Measurements from ENCODE around the gene SYNPR.

SYNPR gene

DNA sequence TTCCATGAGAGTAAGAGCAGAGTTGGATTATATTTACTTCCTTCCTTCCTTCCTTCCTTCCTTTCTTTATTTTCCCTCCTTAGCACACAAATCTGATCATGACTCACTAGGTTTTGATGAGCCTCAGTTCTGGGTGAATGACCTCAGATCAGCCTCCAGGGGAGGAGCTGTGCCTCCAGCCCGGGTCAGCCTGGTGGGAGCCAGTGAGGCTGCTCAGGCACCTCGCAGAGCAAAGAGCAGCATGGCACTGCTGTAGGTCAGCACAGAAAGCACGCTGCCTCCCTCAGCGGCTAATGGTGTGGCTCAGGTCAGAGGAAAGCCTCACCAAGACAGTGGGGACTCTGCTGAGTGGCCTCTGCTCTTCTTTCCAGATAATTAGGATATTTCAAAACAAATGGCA lies 108.5 kb downstream of the SYNPR start:
- no peak for DNase-seq

DNA sequence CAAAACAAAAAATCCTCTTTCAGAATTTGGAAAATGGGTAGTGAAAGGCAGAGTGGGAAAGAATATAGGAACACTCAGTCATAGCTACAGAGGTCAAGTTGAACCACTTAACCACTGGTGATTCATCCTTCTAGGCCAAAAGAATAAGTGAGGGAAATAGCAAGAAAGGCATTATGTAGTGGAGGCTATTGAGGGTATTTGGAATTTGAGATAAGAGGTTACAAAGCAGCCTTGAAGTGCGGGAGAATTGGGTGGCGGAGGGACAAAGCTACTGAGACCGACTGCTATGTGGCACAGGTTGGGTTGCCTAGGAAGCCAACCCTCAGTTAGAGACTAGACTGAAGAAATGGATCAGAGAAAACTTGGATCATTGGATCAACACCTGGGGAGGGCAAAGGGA lies 109.5 kb downstream of the SYNPR start:
- DNase-seq, result no peak

DNA sequence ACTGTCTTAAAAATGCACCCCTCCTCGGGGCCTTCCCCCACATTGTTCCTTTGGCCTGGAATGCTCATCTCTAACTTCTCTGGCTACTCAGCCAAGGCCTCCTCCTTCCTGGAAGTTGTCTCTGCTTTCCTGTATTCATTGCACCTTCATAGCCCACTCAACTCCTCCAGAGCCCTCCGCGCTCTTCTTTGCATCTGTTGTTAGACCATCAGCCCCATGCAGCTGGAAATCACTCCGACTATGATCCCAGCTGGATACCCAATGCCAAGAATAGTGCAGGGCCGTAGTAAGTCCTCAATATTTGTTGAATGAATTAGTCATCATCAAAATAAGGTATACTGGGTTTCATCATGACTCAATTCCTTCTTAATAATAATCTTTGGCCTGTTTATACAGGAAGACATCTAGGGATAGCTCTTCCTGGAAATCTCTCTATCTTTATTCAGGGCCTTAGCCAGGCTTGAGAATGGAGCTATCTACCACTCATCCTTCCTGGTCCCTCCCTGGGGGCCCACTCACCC lies 112.7 kb downstream of the SYNPR start:
- DNase-seq, result peak; percentile 47

- DNase-seq, result no peak
Measured at GRCh38 chr3:63395960-63396359, 117.9 kb downstream of the SYNPR start.

DNA sequence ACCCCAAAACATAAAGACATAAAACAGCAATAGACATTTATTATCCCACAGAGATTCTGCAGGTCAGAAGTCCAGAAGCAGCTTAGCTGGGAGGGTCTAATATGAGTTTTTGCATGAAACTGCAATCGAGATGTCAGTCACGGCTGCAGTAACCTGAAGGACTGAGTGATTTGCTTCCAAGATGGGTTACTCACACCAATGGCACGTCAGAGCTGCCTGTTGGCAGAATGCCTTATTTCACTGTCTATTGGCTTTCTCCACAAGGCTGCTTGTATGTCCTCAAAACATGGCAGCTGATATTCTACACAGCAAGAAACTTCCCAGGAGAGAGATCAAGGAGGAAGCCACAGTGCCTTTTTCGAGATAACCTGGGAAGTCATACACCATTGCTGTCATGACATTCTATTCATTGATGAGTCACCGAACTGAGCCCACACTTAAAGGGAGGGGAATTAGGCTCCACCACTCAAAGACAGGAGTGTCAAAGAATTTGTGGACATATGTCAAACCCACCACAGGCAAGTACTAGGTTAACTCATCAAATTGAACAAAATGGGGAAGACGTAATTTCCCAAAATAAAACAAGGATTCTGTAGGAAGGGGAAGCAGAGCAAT lies 122.2 kb downstream of the SYNPR start:
- DNase-seq, result no peak

DNA sequence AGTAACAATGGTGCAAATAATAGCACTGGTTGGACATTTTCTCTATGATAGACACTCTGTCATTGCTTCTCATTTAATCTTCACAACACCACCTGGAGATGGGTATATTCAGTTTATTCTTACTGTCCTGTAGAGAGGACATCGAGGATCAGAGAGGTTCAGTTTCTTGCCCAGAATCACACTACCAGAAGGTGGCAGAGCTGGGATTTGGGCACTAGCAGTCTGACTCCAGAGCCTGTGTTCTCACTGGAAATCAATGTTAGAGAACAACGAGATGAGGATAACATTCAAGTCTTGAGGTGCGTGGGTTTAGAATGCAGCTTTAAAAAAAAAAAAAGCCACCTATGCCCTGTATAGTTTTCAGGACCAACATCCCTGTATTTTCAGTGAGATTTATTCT lies 127.8 kb downstream of the SYNPR start:
- no peak for DNase-seq

DNA sequence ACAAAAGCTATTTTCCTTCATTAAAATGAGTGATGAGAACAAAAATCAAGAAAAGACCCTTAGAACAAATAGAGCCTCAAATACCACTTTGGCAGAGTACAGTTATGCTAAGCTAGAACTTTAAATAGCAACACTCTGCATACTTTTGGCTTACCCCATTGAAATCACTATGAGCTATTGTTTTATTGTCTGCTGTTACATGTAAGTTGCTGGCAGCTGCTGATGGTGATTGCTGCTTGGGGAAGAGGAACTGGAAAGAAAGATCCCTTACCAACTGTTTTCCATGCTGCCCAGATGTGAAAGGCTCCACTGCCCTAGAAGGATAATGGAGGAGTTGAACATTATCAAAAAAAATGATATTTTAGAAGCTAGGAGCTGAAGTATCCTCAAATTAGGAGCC lies 135.4 kb downstream of the SYNPR start:
- no peak for DNase-seq

- no peak for DNase-seq
Measured at GRCh38 chr3:63414607-63415006, 136.5 kb downstream of the SYNPR start.

- DNase-seq, result no peak
Measured at GRCh38 chr3:63429905-63430304, 151.8 kb downstream of the SYNPR start.

DNA sequence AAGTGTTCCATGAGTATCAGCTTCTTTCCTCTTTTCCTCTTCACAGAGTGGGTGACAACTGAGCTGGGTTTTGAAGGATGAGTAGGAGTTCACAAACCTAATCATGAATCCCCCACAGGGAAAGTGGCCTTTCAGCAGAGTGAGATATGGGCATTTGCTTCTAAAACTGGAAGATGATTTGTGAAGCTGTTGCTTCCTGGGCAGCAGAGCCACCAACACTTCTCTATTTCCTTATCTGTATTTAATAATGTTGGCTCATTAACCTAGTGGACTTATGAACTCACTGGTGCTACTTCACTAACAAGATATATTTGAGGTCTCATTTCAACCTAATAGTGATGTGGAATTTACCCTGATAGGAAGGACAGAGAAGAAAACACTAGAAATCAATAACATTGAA lies 152.8 kb downstream of the SYNPR start:
- DNase-seq, result no peak

DNA sequence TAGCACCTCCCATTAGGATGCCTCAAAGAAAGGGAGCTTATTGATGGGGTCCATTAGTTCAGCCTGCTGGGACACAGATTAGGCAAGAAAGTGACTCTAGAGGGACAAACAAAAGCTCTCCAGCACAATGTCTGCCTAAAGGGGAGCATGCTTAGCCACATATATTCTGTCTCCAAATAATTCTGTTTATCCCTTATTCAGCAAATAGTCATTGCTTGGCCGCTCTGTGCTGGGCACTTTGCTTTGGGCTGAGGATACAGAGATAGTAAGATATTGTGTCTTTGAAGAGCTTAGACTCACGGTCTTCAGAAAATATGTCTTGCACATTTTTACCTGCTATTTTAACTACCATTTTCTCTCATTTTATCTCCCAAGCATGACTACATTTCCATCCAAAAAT lies 159.8 kb downstream of the SYNPR start:
- no peak for DNase-seq

- no peak for DNase-seq
Measured at GRCh38 chr3:63438826-63439371, 160.8 kb downstream of the SYNPR start.

GRCh38 chr3:63441262-63441661 lies 163.2 kb downstream of the SYNPR start:
- DNase-seq, result no peak

DNA sequence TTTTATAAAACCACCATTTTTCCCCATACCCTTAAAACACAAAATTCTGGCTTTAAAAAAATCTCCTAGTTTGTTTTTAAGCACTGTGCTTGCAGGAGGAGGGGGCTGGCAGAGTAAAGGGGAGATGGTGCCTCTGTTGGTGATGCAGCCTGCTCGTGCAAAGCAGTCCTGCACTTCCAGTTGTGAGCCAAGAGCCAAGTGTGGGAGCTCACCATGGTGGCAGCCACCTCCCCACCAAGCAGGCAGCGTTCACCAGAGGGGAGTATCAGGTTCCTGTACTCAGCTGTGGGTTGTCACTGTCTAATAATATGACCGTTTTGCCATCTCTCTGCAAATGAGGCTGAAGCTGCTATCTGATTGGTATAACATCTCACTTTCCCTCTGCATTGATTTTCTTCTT lies 164.8 kb downstream of the SYNPR start:
- DNase-seq, result no peak

DNA sequence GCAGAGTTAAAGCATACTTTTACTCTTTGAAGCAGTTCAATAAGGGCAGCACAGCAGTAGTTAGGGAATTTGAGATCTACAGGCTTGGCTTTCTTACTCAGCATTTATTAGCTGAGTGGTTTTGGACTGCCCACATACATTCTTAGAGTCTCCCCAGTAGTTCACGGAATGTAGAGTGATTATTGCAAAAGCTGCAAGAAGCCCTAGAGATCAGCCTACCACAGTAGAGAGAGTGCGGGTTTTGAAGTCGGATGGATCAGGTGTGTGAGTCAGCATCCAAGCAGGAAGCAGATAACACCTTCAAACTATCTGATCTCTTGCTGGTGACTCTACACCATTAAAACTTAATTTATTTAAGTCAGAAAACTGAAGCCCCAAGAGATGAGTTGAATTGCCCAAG lies 171.9 kb downstream of the SYNPR start:
- DNase-seq, result no peak

DNA sequence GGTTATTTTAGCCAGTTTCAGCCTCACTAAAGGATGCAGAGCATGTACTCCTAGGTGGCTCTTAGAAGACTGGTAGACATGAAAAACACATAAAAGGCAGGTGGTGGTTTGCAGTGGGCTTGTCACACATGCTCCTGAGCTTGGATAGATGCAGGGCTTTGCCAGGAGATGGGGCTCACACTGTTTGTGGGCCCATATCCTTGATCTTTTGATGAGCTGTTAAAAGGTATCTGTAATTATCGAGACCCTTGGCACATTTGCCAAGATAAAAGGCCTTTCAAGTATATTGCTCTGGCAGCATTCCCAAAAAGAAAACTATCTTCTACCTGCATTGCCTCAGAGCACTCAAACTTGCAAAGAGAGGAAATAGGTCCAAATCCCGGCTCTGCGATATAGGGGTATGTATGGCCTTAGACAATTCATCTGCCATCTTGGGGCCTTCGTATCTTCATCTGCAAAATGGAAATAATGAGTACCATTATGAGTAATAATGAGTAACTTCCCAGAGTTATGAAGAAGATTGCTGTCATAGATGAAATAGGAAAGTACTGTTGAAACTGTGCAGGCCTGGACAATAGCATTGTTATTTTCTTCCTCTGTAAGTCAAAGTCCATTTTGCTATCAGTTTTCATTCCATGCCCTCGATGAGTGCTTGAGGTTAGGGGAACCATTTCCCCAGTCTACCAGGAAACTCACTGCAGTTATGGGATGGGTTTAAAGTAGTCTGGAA lies 172.7 kb downstream of the SYNPR start:
- DNase-seq, result no peak

GRCh38 chr3:63456901-63457300 lies 178.8 kb downstream of the SYNPR start:
- no peak for DNase-seq

- DNase-seq, result no peak
Measured at GRCh38 chr3:63458405-63458804, 180.3 kb downstream of the SYNPR start.

GRCh38 chr3:63462732-63463131 lies 184.6 kb downstream of the SYNPR start:
- no peak for DNase-seq

DNA sequence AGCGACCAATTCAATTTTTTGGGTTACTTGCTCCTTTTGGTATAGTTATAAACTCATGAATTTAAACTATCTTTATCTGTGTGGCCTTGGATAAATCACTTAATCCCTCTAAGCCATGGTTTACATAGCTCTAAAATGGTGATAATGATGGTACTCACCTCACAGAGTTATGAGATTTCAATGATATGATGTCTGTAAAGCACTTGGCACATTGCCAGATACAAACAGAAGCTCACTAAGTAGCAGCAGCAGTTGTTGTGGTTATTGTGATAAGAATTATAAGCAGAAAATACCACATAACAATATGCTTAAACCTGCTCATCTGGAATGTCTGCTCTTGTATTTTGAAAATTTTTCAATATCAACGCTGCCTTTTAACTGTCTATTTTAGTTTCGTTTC lies 189.3 kb downstream of the SYNPR start:
- DNase-seq, result no peak

GRCh38 chr3:63470745-63471144 lies 192.6 kb downstream of the SYNPR start:
- no peak for DNase-seq

DNA sequence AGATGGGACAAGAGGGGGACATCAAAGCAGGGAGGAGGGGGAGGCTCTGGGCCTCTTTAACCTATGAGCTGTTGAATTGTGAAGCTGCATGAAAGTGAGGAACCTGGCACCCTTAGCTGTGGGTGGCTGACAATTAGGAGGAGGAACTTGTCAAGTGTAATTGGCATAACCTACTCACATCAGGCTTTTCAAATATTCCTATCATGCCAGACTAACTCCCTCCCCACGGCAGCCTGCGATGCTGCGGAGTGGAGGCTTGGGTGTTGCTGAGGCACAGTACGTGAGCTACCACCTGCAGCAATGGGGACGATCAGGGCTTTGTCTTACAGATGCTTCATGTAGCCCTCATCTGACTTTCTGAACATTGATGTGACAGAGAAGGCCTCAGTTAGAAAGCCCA lies 193.7 kb downstream of the SYNPR start:
- DNase-seq, result no peak

- no peak for DNase-seq
Measured at GRCh38 chr3:63473641-63474166, 195.6 kb downstream of the SYNPR start.

DNA sequence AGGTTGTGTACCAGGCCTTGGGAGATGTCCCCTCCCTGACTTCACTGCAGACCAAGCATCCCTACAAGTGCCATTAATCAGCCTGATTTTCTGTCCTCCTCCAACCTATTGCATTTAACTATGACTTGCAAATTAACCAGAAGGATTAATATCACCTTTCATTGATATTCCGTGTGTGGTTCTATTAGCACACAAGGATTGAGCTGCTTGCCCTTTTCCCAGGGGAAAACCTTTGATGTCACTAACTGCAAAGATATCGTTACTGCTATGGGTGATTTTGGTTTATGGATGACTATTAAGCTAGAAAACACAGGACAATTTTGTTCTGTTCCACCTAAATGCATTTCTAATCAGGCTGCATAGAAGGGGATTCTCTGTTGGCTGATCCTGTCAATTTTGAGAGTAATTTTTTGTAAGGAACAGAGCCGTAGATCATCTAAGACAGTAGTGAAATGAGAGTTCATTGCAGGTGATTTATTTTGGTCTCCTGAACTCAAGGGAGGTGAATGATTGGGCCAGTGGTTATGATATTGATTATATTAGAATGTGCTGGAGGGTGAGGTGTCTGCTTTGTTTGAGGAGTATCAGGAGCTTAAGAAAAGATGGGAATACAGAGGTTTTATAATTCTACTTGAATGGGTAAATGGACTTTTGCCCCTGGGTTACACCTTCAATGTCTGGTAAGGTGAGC lies 196.9 kb downstream of the SYNPR start:
- no peak for DNase-seq
